ENCODE results near the gene LINGO3. TPM values are rescaled to one million over a fixed set of nuclear protein-coding genes. Genes with fewer than 3 reads are reported as not detected.
A peak's percentile ranks its signal among the peaks of the same experiment; 100 is the strongest.

LINGO3 gene
- total RNA-seq, 2 donors from 2014 or later, result not detected

DNA sequence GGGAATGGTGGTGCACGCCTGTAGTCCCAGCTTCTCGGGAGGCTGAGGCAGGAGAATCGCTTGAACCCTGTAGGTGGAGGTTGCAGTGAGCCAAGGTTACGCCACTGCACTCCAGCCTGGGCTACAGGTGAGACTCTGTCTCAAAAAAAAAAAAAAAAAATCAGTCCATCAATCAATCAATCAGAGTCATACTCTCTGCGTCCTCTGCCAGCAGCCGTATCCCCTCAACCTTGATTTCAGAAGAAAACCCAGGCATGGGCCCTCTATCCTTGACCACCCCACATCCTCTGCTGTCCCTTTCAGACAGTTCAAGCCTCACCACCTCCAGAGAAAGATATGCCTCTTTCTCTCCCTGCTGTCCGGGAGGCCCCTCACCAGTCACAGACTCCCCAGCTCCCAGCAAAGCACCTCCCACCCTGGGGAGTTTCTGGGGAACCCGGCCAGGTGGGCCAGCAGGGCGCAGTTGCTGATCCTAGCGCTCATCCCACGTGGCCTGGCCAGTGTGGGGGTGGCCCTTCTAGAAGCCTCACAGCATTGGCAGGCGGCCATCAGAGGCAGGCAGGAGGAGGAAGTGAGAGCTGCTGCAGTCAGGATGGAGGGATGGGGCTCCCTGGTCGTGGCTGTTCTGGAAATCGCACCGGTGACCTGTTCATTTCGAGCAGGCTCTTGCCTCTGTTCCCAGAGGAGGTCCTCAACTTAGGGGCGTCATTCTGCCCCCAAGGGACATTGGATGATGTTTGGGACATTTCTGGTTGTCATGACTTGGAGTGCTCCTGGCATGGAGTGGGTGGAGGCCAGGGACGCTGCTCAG is 41.6 kb downstream of the LINGO3 start:
- DNase-seq (ENCODE audit: low spot score), result peak; percentile 87
- H3K4me3 ChIP-seq, result no peak overlapping the region
- H3K27me3 ChIP-seq, result no peaks in the 10 kb centered on the region
- H3K27ac ChIP-seq, result peak overlapping the region; percentile 14 to 48
- H3K9me3 ChIP-seq, result no peaks in the 10 kb centered on the region
- H3K36me3 ChIP-seq, result peaks cover 9% of the 10 kb centered on the region
- H3K4me1 ChIP-seq, result peaks cover 0 to 21% of the 10 kb centered on the region in 2 donors
- TF ChIP-seq, protein P1, sequence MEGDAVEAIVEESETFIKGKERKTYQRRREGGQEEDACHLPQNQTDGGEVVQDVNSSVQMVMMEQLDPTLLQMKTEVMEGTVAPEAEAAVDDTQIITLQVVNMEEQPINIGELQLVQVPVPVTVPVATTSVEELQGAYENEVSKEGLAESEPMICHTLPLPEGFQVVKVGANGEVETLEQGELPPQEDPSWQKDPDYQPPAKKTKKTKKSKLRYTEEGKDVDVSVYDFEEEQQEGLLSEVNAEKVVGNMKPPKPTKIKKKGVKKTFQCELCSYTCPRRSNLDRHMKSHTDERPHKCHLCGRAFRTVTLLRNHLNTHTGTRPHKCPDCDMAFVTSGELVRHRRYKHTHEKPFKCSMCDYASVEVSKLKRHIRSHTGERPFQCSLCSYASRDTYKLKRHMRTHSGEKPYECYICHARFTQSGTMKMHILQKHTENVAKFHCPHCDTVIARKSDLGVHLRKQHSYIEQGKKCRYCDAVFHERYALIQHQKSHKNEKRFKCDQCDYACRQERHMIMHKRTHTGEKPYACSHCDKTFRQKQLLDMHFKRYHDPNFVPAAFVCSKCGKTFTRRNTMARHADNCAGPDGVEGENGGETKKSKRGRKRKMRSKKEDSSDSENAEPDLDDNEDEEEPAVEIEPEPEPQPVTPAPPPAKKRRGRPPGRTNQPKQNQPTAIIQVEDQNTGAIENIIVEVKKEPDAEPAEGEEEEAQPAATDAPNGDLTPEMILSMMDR (IDR thresholded peaks at IDR 0.05), result no peak

GRCh38 chr19:2261438-2262172 is 46.3 kb downstream of the LINGO3 start:
- Histone ChIP-seq H3K9me3 (no peaks in the 10 kb centered on the region), H3K4me1 (peaks cover 0 to 4% of the 10 kb centered on the region in 2 donors), H3K27ac (no peak overlapping the region), H3K36me3 (no peaks in the 10 kb centered on the region), H3K27me3 (no peaks in the 10 kb centered on the region), H3K4me3 (no peak overlapping the region)
- TF ChIP-seq, protein P1 (IDR thresholded peaks at IDR 0.05), result peak; percentile 10 to 60
- DNase-seq (ENCODE audit: low spot score), result no peak

DNA sequence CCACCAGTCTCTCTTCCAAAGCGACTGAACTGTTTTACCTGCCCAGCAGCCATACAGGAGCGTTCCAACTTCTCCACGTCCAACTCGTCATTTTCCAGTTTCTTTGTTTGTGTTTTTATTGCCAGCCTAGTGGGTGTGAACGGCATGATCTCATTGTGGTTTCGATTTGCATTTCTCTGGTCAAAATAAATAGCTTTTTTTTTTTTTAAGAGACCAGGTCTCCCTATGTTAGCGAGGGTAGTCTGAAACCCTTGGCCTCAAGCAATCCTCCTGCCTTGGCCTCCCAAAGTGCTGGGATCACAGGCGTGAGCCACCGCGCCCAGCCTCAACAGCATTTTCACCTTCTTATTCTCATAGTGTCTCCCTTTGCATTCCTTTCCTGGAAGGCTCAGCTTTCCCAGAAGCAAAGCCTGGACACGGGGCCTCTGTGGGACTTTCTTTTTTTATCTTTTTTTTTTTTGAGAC is 47.6 kb downstream of the LINGO3 start:
- no peaks in the 10 kb centered on the region for H3K4me1 ChIP-seq
- no peak for DNase-seq (ENCODE audit: low spot score)
- H3K36me3 ChIP-seq, result no peaks in the 10 kb centered on the region
- no peaks in the 10 kb centered on the region for H3K9me3 ChIP-seq
- no peak overlapping the region for H3K27ac ChIP-seq
- TF ChIP-seq, protein P1 (IDR thresholded peaks at IDR 0.05), result no peak
- no peak overlapping the region for H3K4me3 ChIP-seq
- H3K27me3 ChIP-seq, result no peaks in the 10 kb centered on the region

- H3K9me3 ChIP-seq, result no peaks in the 10 kb centered on the region
- H3K4me3 ChIP-seq, result no peak overlapping the region
- no peaks in the 10 kb centered on the region for H3K27me3 ChIP-seq
- no peaks in the 10 kb centered on the region for H3K36me3 ChIP-seq
- no peaks in the 10 kb centered on the region for H3K4me1 ChIP-seq
- TF ChIP-seq, protein P1 (IDR thresholded peaks at IDR 0.05), result no peak
- no peak for DNase-seq (ENCODE audit: low spot score)
- no peak overlapping the region for H3K27ac ChIP-seq
These were observed 48.6 kb downstream of the LINGO3 start for GRCh38 chr19:2259336-2259735.

Other genes starting within 250 kb of the LINGO3 start
- 10 to 100 TPM; 19.7 to 29.4 TPM for gene MOB3A, start 211.8 kb downstream of the LINGO3 start, total RNA-seq
- gene IZUMO4, start 211.2 kb downstream of the LINGO3 start, total RNA-seq, result 1 to 10 TPM in 1 of 2 donors, under 1 TPM in 1; 0.67 to 1.4 TPM
- 10 to 100 TPM; 82.7 to 95.8 TPM for gene AP3D1, start 156.6 kb downstream of the LINGO3 start, total RNA-seq
- 10 to 100 TPM in 1 of 2 donors, 1 to 10 TPM in 1; 6.7 to 10.3 TPM for gene DOT1L, start 144.2 kb downstream of the LINGO3 start, total RNA-seq
- 10 to 100 TPM; 44.1 to 53.0 TPM for gene PLEKHJ1, start 71.8 kb downstream of the LINGO3 start, total RNA-seq
- gene SF3A2, start 71.3 kb downstream of the LINGO3 start, total RNA-seq, result 10 to 100 TPM; 17.3 to 30.4 TPM
- under 1 TPM in 1 of 2 donors, not detected in 1; 0.98 TPM for gene AMH, start 58.8 kb downstream of the LINGO3 start, total RNA-seq
- under 1 TPM in 1 of 2 donors, not detected in 1; 0.39 TPM for gene JSRP1, start 51.7 kb downstream of the LINGO3 start, total RNA-seq
- 1 to 10 TPM; 1.5 to 1.9 TPM for gene PEAK3, start 26.0 kb downstream of the LINGO3 start, total RNA-seq
- 100 to 1,000 TPM in 1 of 2 donors, 10 to 100 TPM in 1; 38.6 to 104 TPM for gene LSM7, start 20.4 kb upstream of the LINGO3 start, total RNA-seq
- 10 to 100 TPM; 16.7 to 19.8 TPM for gene SPPL2B, start 20.5 kb upstream of the LINGO3 start, total RNA-seq
- not detected for gene TMPRSS9, start 52.1 kb upstream of the LINGO3 start, total RNA-seq
- 10 to 100 TPM; 37.1 to 37.2 TPM for gene TIMM13, start 119.4 kb upstream of the LINGO3 start, total RNA-seq
- 10 to 100 TPM in 1 of 2 donors, 1 to 10 TPM in 1; 9.9 to 16.2 TPM for gene LMNB2, start 148.8 kb upstream of the LINGO3 start, total RNA-seq
- gene GADD45B, start 168.0 kb upstream of the LINGO3 start, total RNA-seq, result 100 to 1,000 TPM; 205 to 218 TPM